ENCODE data around the gene USP33.
"Not testable (repeated sequence)": the region's sequence is repeated elsewhere in the genome, so short reads cannot be mapped to it uniquely, and the experiment has no call there.

Gene USP33

DNA sequence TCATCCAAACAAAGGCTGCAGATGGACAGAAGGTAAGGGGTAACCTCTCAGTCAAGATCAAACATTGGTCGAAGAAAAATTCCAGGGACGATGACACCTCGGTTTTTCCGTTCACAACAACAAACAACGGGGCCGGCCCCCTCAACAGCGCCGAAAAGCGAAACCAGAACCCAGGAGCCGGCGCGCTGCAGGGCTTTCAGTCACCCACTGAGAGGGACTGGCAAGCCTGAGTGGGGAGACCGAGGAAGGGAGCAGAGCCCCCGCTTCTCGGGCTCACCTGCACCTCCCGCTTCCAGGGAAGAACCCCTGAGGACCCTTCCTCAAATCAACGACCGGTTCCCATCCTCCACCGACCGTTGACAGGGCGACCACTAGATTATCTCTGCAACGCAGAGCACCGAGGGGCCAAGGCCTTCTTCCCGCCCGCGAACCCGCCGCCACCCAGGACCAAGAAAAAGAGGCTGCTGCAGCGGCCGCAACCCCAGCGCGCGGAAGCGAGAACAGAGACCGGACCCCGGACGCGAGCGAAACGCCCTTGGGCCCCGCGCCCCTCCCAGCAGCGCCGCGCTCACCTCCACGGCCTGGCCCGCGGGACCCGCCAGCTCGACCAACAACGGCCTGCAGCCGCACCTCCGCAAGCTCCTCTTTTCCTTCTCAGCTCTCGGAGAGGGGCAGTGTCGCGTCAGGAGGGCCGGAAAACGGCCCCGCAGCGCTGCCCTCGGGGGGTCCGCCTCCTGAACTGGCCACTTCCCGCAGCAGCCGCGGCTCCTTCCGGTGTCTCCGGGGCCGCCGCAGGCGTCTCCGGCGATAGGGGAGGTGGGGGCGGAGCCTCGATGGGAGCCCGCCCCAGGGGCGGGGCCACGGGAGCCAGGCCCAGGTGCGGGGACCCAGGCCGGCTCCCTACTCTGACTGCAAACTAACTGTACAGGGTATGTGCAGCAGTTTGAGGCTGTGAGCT is at the start of gene USP33:
Gene USP33 (minus strand): TSS at position 782 of the 958 bp plus-strand sequence. CDS start 18,155 bp downstream, outside the sequence.
- DNase-seq = peak; percentile 91

DNA sequence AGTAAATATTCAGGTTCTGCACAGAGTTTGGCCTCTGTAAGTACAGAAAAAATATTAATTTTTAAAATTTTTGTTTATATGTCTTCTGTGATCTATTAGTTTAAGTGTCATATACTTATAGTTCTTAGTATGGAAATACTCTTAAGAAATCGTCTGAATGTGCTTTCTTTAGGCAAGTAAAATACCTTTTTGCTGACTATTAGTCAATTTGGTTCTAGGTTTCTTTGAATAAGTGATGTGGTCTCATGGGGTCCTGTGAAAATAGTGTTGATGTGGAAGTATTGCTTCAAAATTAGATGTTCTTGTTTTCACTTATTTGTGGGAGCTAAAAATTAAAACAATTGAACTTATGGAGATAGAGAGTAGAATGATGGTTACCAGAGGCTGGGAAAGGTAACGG is 43.7 kb upstream of the USP33 start:
- no peak for DNase-seq

DNA sequence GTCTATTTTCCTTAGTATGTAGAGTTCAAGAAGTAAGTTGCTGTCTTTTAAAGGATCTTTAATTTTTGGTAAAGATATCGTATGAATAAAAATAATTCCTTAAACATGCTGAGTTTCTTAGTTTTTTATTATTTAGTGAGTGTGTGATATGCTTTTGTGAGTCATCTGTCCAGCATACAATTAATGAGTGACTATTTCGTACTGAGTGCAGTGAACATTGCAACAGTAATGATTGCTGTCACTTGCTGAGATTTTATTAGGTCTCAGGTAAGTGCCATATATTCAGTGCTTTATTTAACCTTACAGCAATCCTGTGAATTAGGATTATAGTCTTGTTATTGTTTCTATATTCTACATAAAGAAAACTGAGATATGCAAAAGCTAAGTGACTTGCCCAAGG is 42.4 kb upstream of the USP33 start:
- no peak for DNase-seq

DNA sequence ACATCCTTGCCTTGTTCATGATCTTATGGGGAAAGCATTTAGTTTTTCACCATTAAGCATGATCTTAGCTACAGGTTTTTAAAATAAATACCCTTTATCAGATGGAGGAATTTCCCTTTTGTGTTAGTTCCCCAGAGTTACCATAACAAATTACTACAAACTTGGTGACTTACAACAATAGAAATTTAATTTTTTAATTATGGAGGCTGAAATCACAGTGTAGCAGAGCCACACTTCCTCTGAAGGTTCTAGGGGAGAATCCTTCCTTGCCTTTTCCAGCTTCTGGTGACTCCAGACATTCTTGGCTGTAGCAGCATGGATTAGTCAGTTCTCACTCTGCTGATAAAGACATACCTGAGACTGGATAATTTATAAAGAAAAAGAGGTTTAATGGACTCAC is 38.3 kb upstream of the USP33 start:
- DNase-seq = no peak

DNA sequence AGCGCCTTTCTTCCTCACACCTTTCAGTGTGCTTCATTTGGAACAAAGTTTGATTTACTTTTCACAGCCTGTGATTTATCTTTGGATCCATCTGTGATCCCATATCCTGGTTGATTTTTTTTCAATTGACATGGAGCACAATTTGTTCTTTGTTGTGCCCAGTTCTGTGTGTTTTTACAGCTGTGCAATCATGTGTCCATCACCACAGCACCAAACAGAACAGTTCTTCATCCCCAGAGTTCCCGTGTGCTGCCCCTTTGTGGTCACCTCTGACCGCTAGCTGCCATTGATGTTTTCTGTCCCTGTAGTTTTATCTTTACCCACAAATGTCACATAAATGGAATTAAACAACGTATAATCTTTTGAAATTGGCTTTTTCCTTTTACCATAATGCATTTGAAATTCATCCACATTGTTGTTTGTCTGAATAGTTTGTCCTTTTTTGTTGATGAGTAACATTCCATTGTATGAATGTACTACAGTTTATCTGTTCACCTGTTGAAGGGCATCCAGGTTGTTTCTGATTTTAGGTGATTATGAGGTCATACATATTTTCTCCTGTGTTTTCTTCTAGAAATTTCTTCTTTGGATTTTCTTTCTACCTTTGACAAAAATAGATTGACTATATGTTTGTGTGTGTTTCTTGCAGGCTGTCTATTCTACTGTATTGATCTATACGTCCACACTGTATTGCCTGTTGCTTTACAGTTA is 37.2 kb upstream of the USP33 start:
- DNase-seq = no peak

DNA sequence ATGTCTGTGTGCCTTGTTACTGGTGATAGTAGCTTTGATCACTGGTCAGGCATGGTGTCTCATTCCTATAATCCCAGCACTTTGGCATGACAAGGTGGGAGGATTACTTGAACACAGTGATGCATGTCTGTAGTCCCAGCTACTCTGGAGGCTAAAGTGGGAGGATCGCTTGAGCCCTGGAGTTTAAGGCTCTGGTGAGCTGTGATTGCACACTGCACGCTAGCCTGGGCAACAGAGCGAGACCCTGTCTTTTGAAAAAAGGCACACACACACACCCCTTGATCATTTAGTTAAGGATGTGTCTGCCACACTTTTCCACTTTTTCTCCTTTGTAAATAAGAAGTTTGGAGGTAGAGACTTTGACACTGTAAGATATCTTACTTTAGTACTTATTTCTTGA is 34.9 kb upstream of the USP33 start:
- DNase-seq = no peak

DNA sequence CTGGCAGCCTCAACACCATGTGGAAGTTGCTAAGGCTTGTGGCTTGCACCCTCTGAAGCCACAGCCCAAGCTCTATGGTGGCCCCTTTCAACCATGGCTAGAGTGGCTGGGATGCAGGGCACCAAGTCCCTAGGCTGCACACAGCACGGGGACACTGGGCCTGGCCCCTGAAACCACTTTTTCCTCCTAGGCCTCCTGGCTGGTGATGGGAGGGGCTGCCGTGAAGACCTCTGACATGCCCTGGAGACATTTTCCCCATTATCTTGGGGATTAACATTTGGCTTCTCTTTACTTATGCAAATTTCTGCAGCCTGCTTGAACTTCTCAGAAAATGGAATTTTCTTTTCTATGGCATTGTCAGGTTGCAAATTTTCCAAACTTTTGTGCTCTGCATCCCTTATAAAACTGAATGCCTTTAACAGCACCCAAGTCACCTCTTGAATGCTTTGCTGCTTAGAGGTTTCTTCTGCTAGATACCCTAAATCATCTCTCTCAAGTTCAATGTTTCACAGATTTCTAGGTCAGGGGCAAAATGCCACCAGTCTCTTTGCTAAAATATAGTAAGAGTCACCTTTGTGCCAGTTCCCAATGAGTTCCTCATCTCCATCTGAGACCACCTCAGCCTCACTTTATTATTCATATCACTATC is 26.6 kb upstream of the USP33 start:
- not testable (repeated sequence) for DNase-seq

DNA sequence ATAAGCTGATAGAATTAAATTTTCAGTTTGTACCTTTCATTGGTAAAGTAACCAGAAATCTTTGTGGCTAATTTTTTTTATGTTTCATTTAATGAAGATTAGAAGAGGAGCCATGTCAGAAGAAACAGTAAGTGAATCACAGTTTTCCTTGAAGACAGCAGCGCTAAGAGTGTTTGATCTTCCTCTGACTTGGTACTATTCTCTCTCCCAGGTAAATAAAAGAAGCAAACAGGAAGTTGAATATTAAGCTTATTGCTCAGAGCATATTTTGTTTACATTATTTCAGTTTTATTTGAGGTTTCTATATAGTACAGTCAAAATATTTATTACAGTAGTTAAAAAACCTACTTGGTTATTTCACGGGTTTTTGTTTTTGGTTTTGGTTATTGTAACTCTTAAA is 23.5 kb upstream of the USP33 start:
- DNase-seq = no peak

DNA sequence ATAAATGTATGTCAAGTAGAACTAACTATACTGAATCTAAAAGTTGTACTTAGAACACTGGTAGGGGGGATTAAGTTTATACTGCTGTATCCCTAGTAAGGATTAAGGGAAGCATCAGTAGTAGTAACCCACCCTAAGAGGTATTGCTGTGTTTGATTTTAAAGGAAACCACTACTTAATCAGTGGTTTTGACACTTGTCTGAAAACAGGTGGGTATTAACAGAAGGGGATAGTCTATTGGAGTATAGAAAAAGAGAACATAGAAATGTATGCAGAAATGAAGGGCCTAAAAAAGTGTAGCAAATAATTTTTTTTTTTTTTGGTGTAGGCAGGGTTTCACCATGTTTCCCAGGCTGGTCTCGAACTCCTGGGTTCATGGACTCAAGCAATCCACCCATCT is 22.0 kb upstream of the USP33 start:
- DNase-seq = no peak

DNA sequence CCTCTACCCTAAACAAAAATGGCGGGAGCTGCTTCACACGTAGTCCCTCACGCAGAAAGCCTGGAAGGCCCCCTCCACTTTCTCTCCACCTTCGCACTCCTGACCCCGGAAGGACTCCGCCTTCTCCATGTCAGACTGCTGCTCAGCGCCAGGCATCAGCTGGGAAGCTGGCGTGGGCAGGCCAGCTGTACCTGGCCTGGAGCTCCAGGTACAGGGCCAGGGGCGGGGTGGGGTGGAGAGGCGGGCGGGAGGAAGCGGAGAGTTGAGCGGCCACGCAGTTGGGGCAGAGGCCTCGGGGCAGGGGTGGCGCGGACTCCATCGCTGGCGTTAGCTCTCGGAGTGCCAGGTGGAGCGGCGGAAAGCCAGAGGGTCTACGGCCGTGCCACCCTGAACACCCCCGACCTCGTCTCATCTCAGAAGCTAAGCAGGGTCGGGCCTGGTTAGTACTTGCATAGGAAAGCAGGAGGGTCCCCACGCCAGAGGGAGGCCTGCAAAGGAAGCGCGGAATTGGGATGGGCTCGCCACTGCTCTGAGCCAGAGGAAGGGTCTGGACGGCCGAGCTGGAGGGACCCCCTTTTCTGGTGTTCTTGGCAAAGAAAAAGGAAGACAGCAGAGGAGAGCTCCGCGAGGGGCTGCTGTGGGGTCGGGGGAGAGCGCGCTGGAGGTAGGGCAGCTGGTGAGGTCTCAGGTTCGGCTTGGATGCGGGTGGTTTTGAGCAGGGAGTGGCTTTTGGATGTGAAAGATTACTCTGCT is 20.1 kb upstream of the USP33 start, which contains the start of gene MIGA1:
Gene MIGA1 (plus strand): TSS at position 121 of the 753 bp plus-strand sequence. CDS start 3,604 bp downstream, outside the sequence.
- peak; percentile 78 for DNase-seq

DNA sequence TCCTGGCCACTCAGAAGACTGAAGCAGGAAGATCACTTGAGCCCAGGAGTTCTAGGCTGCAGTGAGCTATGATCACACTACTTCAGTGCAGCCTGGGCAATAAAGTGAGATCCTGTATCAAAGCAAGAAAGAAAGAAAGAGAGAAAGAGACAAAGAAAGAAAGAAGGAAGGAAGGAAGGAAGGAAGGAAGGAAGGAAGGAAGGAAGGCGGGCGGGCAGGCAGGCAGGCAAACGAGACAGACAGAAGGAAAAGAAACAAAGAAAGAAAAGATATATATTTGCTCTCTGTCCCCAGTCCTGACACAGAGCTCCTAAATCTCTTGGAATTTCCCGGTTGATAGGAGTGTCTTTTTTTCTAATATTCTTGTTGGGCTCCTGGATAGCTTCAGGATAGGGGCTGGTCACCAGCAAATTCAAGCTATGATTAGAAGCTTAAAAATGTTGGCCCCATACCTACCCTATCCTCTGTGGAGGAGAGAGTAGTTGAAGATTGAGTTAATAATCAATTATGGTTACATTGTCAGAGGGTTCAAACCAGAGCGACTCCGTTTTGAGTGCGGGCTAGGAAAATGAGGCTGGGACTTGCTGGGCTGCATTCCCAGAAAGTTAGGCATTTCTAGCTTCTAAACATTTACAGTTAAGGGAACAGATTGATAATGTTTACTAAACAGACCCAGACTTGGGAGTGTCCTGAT is 16.5 kb upstream of the USP33 start:
- DNase-seq = no peak

DNA sequence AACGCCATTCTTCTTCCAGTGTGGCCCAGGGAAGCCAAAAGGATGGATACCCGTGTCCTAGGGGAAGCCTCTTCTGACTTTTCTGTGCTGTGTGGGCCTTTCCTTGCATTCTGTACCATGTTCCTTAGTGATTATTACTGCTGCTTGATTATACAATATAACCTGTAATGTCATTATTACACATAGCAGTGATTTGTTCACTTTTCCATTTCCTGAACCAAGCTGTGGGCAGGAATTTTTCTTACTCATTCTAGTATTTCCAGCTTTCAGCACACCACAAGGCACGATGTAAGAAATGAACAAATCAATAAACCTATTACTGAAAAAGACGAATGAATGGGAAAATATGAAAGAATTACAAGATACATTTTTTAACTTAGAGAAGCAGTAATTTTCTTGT is 8.4 kb upstream of the USP33 start:
- no peak for DNase-seq

DNA sequence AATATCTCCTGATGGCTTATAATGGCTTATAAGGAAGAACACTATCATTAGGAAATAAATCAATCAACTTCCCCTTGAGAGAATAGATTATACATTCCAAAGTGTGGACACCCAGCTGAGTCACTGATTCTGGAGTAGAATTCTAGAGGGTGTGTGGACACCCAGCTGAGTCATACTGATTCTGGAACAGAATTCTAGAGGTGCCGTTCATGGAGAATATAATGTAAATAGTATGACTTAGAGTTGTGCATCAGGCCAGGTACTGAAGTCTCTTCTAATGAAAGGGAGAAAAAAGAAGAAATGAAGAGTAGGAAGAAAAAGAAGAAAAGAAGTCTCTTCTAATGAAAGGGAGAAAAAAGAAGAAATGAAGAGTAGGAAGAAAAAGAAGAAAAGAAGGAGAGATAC is 2.4 kb upstream of the USP33 start:
- DNase-seq = no peak

DNA sequence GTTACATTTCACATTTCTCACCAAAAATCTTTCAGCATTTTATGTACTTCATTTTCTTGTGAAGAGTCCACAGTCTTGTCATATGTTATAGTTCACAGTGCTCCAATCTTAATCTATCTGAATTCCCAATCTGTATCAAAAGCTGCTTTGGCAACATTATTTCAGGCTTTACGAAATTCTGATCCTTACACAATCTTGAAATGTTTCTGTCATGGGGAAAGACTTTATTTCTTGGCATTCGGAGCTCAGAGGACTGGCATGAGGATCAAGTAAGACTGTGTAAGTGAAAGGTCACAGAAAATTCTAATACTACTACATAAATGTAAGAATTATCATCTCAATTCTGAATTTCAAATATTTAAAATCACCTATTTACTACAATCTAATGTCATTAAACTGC is 2.0 kb downstream of the USP33 start:
- DNase-seq = no peak

DNA sequence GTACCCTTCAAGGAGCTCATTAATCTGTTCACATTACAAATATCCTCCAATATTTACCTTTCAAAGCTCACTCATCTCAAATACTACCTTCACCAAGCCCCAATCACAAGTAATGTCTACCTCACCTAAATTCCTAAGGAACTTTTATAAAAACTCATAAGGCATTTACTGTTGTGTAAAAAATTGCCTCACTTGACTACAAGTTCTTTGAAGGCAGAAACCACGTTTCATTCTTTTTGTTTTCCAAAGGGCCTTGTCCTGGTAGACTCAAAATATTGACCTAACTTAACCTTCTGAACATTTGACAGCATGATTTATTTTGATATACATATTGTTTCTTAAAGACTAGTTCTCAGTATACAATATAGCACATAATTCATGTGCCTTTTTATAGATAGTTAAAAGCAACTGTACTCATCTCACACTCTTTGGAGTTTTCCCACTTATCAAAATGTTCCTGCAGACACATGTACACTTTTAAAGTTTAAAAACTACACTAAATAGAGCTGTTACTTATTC is 2.5 kb downstream of the USP33 start:
- DNase-seq = no peak

DNA sequence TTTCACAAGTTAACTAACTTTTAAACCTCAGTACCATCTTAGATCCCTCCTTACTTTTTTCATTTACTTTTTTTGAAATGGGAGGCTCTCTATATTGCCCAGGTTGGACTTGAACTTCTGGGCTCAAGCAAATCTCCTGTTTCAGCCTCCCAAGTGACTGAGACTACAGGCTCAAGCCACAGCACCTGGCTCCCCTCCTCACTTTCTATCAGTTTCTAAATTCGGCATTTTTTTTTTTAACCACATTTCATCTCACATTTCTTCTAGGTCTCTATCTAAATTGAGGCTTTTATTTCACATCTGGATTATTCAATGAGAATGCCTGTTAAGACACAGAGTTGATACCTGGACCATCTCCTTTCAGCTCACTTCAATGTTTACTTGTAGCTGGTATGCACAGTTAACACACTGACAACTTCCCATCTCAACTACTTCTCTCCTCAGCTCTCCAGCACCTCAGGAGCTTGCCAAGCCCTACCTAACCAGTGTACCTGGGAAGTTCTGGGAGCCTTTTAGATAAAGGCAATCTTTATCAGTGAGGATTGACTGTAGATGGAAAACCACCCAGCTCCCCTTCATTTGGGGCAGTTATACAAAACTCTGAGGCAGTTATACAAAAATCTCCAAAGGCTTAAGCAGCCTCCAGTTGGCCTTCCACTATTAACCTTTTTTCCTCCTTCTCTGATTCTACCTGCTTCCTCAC is 3.4 kb downstream of the USP33 start:
- no peak for DNase-seq

DNA sequence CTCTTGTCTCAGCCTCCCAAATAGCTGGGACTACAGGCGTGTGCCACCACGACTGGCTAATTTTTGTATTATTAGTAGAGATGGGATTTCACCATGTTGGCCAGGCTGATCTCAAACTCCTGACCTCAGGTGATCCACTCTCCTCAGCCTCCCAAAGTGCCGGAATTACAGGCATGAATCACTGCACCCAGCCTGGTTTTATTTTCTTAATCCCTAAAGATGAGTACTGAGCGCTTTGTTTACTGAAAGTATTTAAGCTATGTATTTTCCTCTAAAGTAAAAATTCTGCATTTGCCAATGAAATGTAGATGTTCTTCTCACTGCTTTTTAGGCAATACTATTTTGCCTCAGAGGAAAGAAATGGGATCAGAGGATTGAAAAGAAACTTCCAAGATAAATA is 10.2 kb downstream of the USP33 start:
- not testable (repeated sequence) for DNase-seq

DNA sequence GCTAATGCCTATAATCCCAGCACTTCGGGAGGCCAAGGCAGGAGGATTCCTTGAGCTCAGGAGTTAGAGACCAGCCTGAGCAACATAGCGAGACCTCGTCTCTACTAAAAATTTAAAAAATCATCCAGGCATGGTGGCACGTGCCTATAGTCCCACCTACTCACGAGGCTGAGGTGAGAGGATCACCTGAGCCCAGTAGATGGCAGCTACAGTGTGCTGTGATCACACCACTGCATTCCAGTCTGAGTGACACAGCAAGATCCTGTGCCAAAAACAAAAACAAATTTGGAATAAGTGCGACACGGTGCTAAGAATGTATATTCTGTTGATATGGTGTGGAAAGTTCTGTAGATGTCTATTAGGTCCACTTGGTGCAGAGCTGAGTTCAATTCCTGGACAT is 15.1 kb downstream of the USP33 start:
- no peak for DNase-seq

DNA sequence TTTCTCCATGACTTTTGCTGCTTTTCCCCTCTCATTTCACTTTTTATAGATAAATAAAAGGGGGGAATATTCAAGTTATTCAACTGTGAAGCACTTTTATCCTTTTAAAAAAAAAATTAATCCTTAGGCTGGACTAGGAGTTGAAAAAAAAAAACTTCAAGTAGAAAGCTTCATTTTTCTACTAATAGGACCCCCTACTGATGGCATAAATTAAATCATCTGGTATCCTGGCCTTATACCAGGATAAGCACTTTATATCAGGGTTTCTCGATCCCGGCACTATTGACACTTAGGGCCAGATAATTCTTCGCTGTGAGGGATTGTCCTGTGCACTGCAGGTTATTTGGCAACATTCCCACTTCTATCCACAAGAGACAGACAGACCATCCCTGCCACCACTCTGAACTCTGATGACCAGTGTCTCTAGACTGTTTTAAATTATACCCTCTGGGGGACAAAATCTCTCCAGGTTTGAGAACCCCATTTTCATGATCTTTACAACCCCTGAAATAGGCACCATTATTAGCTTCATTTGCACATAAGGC is 17.6 kb downstream of the USP33 start:
- DNase-seq = no peak

DNA sequence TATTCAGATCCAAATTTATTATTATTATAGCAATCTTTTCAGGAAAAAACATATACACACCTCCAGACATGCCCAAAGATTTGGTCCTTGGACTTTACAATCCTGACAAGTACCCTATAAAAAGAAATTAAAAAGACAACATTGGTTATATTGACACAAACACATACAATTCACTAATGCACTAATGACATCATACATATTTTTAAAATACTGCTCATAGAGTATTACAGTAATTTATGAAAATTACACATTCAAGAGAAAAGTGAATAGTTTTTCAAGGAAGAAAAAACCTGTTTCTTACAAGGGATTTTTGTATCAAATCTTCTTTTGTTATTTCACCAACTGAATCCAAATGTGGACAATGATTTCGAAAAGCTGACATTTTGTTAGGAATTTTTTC is 18.3 kb downstream of the USP33 start:
- no peak for DNase-seq

DNA sequence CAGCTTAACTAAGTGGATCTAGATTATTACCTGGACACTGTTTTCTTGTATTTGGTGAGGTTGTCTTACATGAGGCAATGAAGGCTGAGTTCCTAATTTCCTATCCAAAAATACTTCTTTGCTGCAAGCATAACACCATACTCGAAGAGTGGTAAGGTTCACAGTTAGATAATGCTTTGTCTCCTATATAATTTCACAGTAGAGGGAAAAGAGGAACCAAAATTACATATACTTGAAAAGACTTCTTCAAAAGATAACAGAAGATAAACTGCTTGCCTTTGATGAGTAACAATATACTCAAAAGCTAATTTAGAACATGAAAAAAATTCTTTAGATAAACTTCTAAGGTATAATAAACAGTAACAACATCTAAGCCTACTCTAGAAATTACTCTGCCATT is 20.4 kb downstream of the USP33 start:
- DNase-seq = no peak

Measured in activated effector memory CD4-positive, alpha-beta T cell treated with Interleukin-2 at 50 U/mL for 16 hours (primary cell).